Fibroblast of skin of left quadriceps (primary cell): ENCODE data around the gene KDM4C.

ENCODE experiments used
- DNase-seq, 2 experiments: peaks; one replicate each; pipeline ENCODE4 v3.0.0-alpha.2; 2013; ENCODE audit warnings: low read depth in 2 of 2

The KDM4C gene

GRCh38 chr9:6869081-6869948 is 111.5 kb downstream of the KDM4C start:
- DNase-seq: no peak

DNA sequence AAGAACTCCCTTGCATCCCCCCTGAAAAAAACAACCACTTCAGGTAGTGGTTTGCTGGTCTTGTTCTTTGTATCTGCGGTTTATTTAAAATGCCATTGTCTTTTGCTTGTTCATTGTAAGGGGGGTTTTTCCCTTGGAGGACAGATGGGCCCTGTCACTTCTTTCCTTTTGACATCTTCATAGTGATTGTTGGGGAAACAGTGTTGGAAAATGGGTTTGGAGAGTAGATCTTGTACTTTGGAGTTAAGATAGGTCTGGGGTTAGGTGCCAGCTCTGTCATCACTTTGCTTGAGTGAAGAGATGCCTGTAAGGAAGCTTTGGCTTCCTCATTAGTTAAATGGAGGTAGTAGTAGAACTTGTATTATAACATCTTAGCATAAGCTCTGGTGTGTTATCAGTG is 112.4 kb downstream of the KDM4C start:
- DNase-seq: no peak

GRCh38 chr9:6870650-6871477 is 113.1 kb downstream of the KDM4C start:
- DNase-seq: no peak

DNA sequence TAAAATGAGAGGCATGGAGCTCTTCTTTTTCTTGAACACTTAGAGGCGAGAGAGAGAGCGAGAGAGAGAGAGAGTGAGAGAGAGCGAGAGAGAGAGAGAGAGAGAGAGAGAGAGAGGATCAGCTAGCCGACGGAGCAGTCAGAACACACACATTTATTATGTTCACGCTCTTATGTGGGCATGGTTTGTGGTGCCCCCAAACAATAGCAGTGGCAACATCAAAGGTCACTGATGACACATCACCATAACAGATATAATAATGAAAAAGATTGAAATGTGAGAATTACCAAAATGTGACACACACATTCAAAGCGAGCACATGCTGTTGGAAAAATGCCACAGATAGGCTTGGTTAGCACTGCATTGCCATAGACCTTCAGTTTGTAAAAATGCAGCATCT is 116.1 kb downstream of the KDM4C start:
- DNase-seq: no peak

- no peak for DNase-seq
These were observed 118.6 kb downstream of the KDM4C start for GRCh38 chr9:6876195-6876894.

GRCh38 chr9:6877671-6878161 is 119.9 kb downstream of the KDM4C start:
- DNase-seq: no peak

GRCh38 chr9:6880626-6881025 is 122.9 kb downstream of the KDM4C start:
- no peak for DNase-seq

GRCh38 chr9:6884101-6884500 is 126.3 kb downstream of the KDM4C start:
- DNase-seq: no peak

DNA sequence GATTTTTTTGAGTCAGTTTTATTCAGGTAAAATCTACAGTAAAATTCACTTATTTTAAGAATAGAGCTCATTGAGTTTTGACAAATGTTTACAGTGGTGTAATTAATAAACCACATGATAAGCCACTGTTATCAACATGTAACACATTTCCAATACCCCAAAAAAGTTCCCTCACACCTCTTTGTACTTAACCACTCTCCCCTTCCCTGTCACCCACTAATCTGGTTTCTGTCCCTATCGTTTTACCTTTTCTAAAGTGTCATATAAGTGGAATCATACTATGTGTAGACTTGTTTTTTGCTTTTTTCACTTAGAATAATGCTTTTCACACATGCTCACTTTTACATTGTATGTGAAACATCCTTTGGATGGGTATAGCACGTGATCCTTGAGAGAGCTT is 127.2 kb downstream of the KDM4C start:
- no peak for DNase-seq

GRCh38 chr9:6887051-6887450 is 129.3 kb downstream of the KDM4C start:
- DNase-seq: no peak

DNA sequence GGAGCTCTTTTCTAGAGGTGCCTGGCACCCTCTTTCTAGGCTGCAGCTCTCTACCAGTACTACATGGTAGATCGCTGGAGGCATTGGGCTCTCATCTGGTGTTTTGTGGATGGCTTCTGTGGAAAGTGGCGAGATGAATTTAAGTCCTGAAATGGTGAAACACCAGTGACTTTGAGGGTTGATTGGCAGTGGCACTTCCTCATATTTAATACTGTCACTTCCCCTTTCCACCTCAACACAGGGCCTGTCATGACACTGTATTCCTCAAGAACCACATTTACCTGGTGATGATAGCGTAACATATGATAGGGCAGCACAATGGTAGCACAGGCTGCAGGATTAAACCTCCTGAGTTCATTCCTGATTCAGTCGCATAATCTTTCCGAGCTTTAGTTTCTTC is 132.1 kb downstream of the KDM4C start:
- no peak for DNase-seq

- no peak for DNase-seq
These were observed 135.8 kb downstream of the KDM4C start for GRCh38 chr9:6893350-6894131.

DNA sequence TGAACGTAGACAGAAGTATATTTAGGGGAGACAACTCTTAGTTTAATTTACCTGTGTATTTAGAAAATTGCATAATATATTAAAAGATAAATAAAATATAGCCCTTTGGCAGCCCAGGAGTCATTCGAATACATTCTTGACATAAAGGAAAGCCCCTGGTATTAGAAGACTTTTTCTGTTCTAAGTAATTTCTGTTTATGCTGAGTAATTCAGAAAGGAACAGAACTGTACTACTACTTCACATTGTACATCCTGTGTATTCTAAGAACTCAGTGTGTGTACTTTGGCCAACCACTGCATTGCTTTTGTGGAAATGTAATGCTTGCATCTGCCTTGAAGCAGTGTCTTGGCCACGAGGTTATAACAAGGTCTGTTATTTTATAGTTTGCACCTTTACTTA is 136.4 kb downstream of the KDM4C start:
- no peak for DNase-seq

- DNase-seq: no peak
These were observed 138.0 kb downstream of the KDM4C start for GRCh38 chr9:6895754-6896153.

- no peak for DNase-seq
These were observed 138.8 kb downstream of the KDM4C start for GRCh38 chr9:6896562-6896961.

DNA sequence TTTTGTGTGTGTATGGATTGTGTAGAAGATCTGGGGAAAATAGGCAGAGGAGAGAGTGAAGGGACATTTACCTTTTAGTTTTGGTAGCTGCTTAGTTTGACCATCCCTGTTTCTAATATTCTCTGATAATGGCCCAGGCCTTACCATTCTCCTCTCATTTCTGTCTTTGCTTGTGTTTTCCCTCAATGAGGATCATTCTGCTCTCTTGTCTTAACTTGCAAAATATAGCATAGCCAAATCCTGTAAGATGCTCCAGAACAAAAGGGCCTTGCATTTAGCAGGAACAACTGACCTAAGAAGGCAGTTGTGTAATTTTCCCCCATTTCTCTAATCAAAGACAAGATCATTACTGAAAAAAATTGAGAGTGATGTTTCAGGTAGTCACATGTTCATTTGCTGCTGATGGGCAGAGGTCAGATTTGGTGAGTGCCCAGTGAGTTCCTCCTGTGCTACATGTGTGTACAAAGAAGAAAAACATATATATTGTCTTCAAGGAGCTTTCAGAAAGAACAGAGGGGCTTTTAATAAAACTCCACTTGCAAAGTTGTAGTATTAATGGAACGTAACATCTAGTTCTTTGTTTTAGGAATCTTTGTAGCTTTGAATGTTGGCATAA is 139.5 kb downstream of the KDM4C start:
- no peak for DNase-seq

- DNase-seq: no peak
These were observed 140.1 kb downstream of the KDM4C start for GRCh38 chr9:6897898-6898302.

GRCh38 chr9:6899274-6899673 is 141.5 kb downstream of the KDM4C start:
- DNase-seq: no peak

DNA sequence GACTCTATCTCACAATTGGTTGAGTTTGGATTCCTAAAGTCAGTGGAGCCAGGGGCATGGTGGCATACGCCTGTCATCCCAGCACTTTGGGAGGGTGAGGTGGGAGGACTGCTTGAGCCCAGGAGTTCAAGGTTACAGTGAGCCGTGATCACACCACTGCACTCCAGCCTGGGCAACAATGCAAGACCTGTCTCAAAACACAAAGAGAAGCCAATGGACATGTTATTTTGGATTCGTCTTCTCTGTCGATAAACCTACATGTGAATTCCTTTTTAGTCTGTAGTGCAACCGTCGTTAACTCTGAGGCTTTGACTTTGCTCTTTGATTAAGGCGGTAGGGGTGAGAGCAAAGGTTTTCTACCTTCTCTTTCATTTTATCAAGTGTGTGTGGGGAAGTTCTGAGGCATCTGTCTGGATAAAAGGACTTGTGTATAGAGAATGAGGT is 142.7 kb downstream of the KDM4C start:
- DNase-seq: no peak

DNA sequence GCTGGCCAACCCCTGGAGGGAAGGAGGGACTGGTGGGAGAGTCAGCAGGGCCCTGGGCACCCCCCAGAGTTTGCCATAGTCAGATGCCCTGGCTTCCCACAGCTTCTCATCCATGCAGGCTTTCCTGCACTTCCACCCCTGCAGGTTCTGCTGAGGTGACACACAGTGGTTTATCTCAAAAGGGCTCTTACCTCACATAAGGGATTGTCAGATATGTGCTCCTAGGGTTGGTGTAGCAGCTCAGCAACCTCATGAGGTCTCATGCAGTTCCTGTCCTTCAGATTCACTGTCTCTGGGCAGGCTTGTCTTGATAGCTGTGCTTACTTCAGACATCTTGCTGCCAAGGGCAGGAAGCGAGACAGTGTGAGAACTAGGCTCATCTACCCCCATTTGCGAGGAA is 143.4 kb downstream of the KDM4C start:
- no peak for DNase-seq

GRCh38 chr9:6902423-6902822 is 144.7 kb downstream of the KDM4C start:
- no peak for DNase-seq
